WERI-Rb-1 (cell line): ENCODE results near the gene DNAJC30.
A peak's percentile ranks its signal among the peaks of the same experiment; 100 is the strongest.

Experiments used
- DNase-seq: peaks from one replicate; pipeline ENCODE4 v3.0.0-alpha.2; 2020
- H3K27ac ChIP-seq: fragments of 250-450 bp; sonication (Bioruptor Pico); 2 replicates; pipeline ENCODE4 v1.5.1; 2020; ENCODE audit warnings: mild to moderate bottlenecking, moderate library complexity
- H3K27me3 ChIP-seq: fragments of 250-450 bp; sonication (Bioruptor Pico); 2 replicates; pipeline ENCODE4 v1.5.1; 2021; ENCODE audit warnings: mild to moderate bottlenecking, low read depth, moderate library complexity; ENCODE audit not compliant: insufficient read depth, severe bottlenecking
- H3K36me3 ChIP-seq: fragments of 250-450 bp; sonication (Bioruptor Pico); 2 replicates; pipeline ENCODE4 v1.5.1; 2020; ENCODE audit warnings: mild to moderate bottlenecking, moderate library complexity
- H3K4me3 ChIP-seq: 2 replicates; pipeline ENCODE4 v1.5.1; 2011; ENCODE audit warnings: low read depth, mild to moderate bottlenecking, control low read depth, low read length
- H3K9me3 ChIP-seq: fragments of 250-450 bp; sonication (Bioruptor Pico); 2 replicates; pipeline ENCODE4 v1.5.1; 2021; ENCODE audit warnings: mild to moderate bottlenecking, moderate library complexity; ENCODE audit not compliant: severe bottlenecking
- TF ChIP-seq, protein P1 (sequence below): IDR thresholded peaks from 2 replicates; pipeline ENCODE4 v1.5.1; 2011; ENCODE audit warnings: low read depth, mild to moderate bottlenecking, control low read depth, inconsistent platforms, low read length

DNAJC30 gene

DNA sequence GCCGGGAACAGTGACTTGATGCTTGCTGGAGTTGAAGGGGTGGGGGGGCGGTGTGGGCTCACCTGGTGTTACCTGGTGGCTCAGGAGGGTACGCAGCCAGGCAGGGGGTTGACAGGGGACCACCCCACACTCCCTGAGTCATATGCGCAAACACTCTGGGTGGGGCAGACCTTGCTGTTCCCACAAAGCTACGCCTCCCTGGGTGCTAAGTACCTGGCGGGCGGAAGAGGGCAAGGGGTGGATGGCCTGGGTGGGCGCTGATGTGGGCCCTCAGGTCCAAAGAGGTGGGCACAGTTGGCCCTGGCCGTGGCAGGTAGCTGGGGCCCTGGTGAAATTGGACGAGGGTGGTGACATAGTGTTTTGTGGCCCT is 22.3 kb upstream of the DNAJC30 start:
- no peak for DNase-seq
- peaks cover 41% of the 10 kb centered on the region for H3K36me3 ChIP-seq
- TF ChIP-seq, protein P1, sequence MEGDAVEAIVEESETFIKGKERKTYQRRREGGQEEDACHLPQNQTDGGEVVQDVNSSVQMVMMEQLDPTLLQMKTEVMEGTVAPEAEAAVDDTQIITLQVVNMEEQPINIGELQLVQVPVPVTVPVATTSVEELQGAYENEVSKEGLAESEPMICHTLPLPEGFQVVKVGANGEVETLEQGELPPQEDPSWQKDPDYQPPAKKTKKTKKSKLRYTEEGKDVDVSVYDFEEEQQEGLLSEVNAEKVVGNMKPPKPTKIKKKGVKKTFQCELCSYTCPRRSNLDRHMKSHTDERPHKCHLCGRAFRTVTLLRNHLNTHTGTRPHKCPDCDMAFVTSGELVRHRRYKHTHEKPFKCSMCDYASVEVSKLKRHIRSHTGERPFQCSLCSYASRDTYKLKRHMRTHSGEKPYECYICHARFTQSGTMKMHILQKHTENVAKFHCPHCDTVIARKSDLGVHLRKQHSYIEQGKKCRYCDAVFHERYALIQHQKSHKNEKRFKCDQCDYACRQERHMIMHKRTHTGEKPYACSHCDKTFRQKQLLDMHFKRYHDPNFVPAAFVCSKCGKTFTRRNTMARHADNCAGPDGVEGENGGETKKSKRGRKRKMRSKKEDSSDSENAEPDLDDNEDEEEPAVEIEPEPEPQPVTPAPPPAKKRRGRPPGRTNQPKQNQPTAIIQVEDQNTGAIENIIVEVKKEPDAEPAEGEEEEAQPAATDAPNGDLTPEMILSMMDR, result no peak
- peak overlapping the region; percentile 81 for H3K27ac ChIP-seq
- H3K4me3 ChIP-seq, result no peak overlapping the region
- no peaks in the 10 kb centered on the region for H3K27me3 ChIP-seq
- no peaks in the 10 kb centered on the region for H3K9me3 ChIP-seq

DNA sequence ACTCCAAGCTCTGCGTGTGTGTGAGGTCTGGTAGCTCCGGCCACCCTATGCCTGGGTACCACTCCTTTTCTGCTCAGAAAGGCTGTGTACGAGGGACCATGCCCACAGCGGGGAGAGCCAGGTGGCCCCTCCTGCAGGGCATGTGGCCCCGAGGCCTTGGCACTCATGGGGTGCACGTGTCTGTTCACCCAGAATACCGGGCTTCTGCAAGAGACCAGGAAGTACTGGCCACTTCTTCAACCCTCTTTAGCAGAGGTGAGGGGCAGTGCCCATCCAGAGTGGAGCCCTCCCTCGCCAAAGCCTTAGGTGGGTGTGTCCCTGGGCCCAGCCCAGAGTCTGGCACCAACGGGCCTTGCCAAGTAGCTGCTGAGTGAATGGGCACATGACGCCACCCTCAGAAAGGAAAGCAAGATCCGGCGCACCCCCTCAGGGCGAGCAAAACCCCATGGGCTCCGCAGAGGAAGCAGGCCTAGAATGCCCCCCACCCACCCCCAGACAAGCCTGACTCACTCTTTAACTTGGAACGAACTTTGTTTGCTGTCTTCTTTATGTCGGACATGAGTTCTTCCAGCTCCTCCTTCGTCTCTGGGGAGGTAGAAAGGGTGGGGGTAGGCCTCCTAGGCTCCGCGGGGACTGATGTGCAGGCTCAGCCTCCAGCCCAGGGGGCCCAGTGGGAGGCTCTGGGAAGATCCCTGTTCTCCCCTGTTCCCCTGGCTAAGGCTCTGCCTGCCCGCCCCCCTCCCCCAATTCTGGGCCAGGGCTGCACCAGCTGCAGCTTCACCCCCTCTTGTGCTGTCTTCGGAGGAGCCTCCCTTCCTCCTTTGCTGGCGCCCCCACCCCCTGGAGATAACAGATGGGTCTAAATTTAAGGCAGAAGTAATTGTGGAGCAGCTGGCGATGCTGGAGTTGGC is 21.6 kb upstream of the DNAJC30 start:
- peak overlapping the region; percentile 81 for H3K27ac ChIP-seq
- DNase-seq, result peak; percentile 86
- TF ChIP-seq, protein P1, result no peak
- H3K4me3 ChIP-seq, result no peak overlapping the region
- no peaks in the 10 kb centered on the region for H3K9me3 ChIP-seq
- H3K36me3 ChIP-seq, result peaks cover 46% of the 10 kb centered on the region
- no peaks in the 10 kb centered on the region for H3K27me3 ChIP-seq

DNA sequence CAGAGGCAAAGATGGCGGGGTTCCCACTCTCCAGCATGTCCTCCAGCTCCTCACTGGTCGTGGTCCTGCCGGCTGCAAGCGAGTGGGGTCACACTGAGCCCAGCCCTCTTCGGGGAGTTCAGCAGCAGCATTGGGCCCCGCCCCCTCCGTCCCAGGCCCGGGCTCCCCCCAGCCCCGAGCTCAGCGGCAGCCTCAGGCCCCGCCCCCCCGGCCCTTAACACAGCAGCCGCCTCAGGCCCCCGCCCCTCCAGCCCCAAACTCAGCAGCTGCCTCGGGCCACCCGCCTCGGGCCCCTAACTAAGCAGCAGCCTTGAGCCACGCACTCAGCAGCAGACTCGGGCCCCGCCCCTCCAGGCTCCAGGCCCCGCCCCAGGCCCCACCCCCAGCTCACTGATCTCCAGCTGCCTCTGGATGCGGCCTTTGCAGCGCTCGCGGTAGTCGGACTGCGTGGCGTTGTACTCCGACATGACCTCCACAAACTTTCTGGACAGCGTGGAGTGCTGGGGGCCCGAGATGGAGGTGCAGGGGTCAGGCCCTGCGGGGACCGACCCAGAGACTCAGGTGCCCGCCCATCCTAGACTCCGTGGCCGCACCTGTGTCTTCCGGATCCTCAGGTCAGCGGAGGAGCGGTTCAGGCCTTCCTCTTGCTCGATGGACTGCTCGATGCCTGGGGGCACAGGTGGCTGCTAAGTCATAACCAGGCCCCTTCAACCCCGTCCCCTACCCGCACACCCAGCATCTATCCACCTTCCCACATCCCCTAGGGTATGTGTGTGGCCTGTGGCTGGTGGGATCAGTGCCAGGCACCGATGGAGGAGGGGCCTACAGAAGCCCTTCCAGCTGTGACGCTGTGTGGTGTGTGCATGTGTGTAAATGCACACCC is 20.7 kb upstream of the DNAJC30 start:
- H3K27ac ChIP-seq, result peak overlapping the region; percentile 81
- DNase-seq, result peak; percentile 67

DNA sequence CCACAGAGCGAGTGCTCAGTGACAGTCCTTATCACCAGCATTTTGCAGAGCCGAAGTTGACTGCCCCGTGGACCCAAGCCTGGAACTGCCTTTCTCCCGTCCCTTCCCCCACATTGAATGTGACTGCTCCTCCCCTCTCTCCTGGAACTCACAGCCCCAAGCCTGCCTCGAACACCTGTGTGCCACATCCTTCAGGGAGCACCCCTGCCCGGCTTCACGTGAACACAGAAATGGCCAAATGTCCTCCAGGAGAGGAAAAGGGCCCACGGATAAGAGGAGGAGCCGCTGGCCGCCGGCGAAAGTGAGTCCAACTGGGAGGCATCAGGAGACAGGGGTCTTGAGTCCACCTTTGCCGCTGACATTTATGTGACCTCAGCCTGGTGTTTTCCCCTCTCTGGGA is 20.0 kb upstream of the DNAJC30 start:
- H3K27ac ChIP-seq, result peak overlapping the region; percentile 40; the same call in 1 of the 2 replicates
- H3K27me3 ChIP-seq, result no peaks in the 10 kb centered on the region
- TF ChIP-seq, protein P1, result no peak
- H3K4me3 ChIP-seq, result no peak overlapping the region
- no peaks in the 10 kb centered on the region for H3K9me3 ChIP-seq
- H3K36me3 ChIP-seq, result peaks cover 54% of the 10 kb centered on the region
- DNase-seq, result no peak

More for the DNA sequence above, 20.7 kb upstream of the DNAJC30 start:
- TF ChIP-seq, protein P1, result no peak
- H3K9me3 ChIP-seq, result no peaks in the 10 kb centered on the region
- H3K27me3 ChIP-seq, result no peaks in the 10 kb centered on the region
- H3K4me3 ChIP-seq, result no peak overlapping the region
- H3K36me3 ChIP-seq, result peaks cover 54% of the 10 kb centered on the region

DNA sequence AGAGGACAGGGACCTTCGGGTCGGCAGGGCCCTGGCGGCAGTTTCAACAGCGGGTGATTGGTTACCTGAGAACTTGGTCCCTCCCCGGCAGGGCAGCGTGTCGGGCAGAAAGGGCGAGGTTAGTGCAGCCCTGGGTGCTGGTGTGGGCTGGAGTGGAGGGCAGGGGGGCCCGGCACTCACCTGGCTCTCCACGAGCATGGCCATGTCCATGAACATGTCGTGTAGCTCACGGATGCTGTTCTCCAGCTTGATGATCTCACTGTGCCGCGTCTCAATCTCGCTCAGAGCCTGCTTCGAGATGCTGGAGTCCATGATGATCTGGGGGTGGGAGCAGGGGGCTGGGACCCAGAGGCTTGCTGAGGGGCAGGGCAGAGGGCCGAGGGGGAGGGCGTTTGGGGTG is 19.4 kb upstream of the DNAJC30 start:
- Histone ChIP-seq H3K27ac (no peak overlapping the region), H3K36me3 (peaks cover 58% of the 10 kb centered on the region), H3K9me3 (no peaks in the 10 kb centered on the region), H3K4me3 (no peak overlapping the region), H3K27me3 (no peaks in the 10 kb centered on the region)
- DNase-seq, result no peak
- TF ChIP-seq, protein P1, result no peak
